ENCODE measurements around the gene CLOCK. TPM values are rescaled to one million over a fixed set of nuclear protein-coding genes. Genes with fewer than 3 reads are reported as not detected.

CLOCK gene
- total RNA-seq, 8 experiments from 2014 or later = 12.0 to 37.7 (median 17.5) TPM

- no peak for ATAC-seq (replicated peaks in 6 of 8)
- in situ Hi-C loops (cut with MboI; ENCODE audit: low pct_unique_long_range_greater_than_20kb in 2 of 9, low sequenced_read_pairs in 9 of 9, unreplicated experiment in 9 of 9) = no loop called here
- H3K4me1 ChIP-seq (replicated peaks in 1 of 2) = peaks cover 3 to 23% of the 10 kb centered on the region in 2 donors
- no peak overlapping the region for H3K27ac ChIP-seq
- H3K4me3 ChIP-seq = peak overlapping the region; percentile 54 to 94 (median 73)
- WGBS, 10 experiments = 0 to 83% (median 31%) methylated on average over 1 of the region's 1 CpG; no CpG with 5 or more reads in 6 of the 10 experiments
Observed at GRCh38 chr4:55398461-55398860, 148.2 kb downstream of the CLOCK start.

- no peak overlapping the region for H3K27ac ChIP-seq
- in situ Hi-C loops (cut with MboI; ENCODE audit: low pct_unique_long_range_greater_than_20kb in 2 of 9, low sequenced_read_pairs in 9 of 9, unreplicated experiment in 9 of 9) = no loop called here
- peak in 2 of 8 experiments; percentile 1 to 9 for ATAC-seq (replicated peaks in 6 of 8)
Observed at GRCh38 chr4:55397520-55398321, 149.0 kb downstream of the CLOCK start.

GRCh38 chr4:55397126-55397436 lies 149.6 kb downstream of the CLOCK start:
- in situ Hi-C loops (cut with MboI; ENCODE audit: low pct_unique_long_range_greater_than_20kb in 2 of 9, low sequenced_read_pairs in 9 of 9, unreplicated experiment in 9 of 9) = no loop called here
- Histone ChIP-seq H3K27ac (no peak overlapping the region), H3K4me1 (replicated peaks in 1 of 2) (peaks cover 3 to 23% of the 10 kb centered on the region in 2 donors), H3K4me3 (peak overlapping the region; percentile 54 to 94 (median 73))
- ATAC-seq (replicated peaks in 6 of 8) = no peak
- WGBS, 10 experiments = 0 to 10% (median 0%) methylated on average over 1 to 7 of the region's 7 CpGs; no CpG with 5 or more reads in 3 of the 10 experiments

More at GRCh38 chr4:55397520-55398321, 149.0 kb downstream of the CLOCK start:
- WGBS, 10 experiments = 0 to 40% (median 17%) methylated on average over 1 to 15 of the region's 15 CpGs
- Histone ChIP-seq H3K4me1 (replicated peaks in 1 of 2) (peaks cover 3 to 23% of the 10 kb centered on the region in 2 donors), H3K4me3 (peak overlapping the region; percentile 54 to 94 (median 73))

- peaks cover 3 to 23% of the 10 kb centered on the region in 2 donors for H3K4me1 ChIP-seq (replicated peaks in 1 of 2)
- in situ Hi-C loops (cut with MboI; ENCODE audit: low pct_unique_long_range_greater_than_20kb in 2 of 9, low sequenced_read_pairs in 9 of 9, unreplicated experiment in 9 of 9) = no loop called here
- H3K4me3 ChIP-seq = peak overlapping the region; percentile 54 to 94 (median 73)
- ATAC-seq (replicated peaks in 6 of 8) = peak; percentile 15 to 39 (median 30)
- WGBS, 10 experiments = 0 to 3% (median 0%) methylated on average over 1 to 11 of the region's 41 CpGs; no CpG with 5 or more reads in 1 of the 10 experiments
- peak overlapping the region; percentile 71 to 77 for H3K27ac ChIP-seq
Observed at GRCh38 chr4:55396308-55397125, 150.2 kb downstream of the CLOCK start.

GRCh38 chr4:55395529-55396307 lies 151.0 kb downstream of the CLOCK start, which contains the start of gene TMEM165:
TSS of gene TMEM165 (plus strand) at chr4:55395957. CDS start at chr4:55396190, 233 bp downstream.
- in situ Hi-C loops (cut with MboI; ENCODE audit: low pct_unique_long_range_greater_than_20kb in 2 of 9, low sequenced_read_pairs in 9 of 9, unreplicated experiment in 9 of 9) = no loop called here
- WGBS, 10 experiments = 0 to 8% (median 1%) methylated on average over 2 to 48 of the region's 95 CpGs; no CpG with 5 or more reads in 2 of the 10 experiments
- ATAC-seq (replicated peaks in 6 of 8) = peak; percentile 85 to 98 (median 96)

GRCh38 chr4:55395218-55395528 lies 151.5 kb downstream of the CLOCK start:
- H3K4me1 ChIP-seq (replicated peaks in 1 of 2) = peaks cover 3 to 23% of the 10 kb centered on the region in 2 donors
- in situ Hi-C loops (cut with MboI; ENCODE audit: low pct_unique_long_range_greater_than_20kb in 2 of 9, low sequenced_read_pairs in 9 of 9, unreplicated experiment in 9 of 9) = no loop called here
- ATAC-seq (replicated peaks in 6 of 8) = no peak
- peak overlapping the region; percentile 54 to 94 (median 73) for H3K4me3 ChIP-seq
- 0 to 40% (median 6%) methylated on average over 1 to 4 of the region's 4 CpGs; no CpG with 5 or more reads in 1 of the 10 experiments for WGBS, 10 experiments
- peak overlapping the region; percentile 71 to 77 for H3K27ac ChIP-seq

More at GRCh38 chr4:55395529-55396307, 151.0 kb downstream of the CLOCK start, which contains the start of gene TMEM165:
- H3K4me1 ChIP-seq (replicated peaks in 1 of 2) = peaks cover 3 to 23% of the 10 kb centered on the region in 2 donors
- peak within 1 kb of the TSS; percentile 71 to 77 for H3K27ac ChIP-seq
- peak within 1 kb of the TSS; percentile 54 to 94 (median 73) for H3K4me3 ChIP-seq

GRCh38 chr4:55393461-55394320 lies 153.0 kb downstream of the CLOCK start:
- 62 to 100% (median 84%) methylated on average over 1 to 4 of the region's 4 CpGs; no CpG with 5 or more reads in 1 of the 10 experiments for WGBS, 10 experiments
- Histone ChIP-seq H3K4me1 (replicated peaks in 1 of 2) (peaks cover 3 to 16% of the 10 kb centered on the region in 2 donors), H3K27ac (no peak overlapping the region), H3K4me3 (no peak overlapping the region)
- in situ Hi-C loops (cut with MboI; ENCODE audit: low pct_unique_long_range_greater_than_20kb in 2 of 9, low sequenced_read_pairs in 9 of 9, unreplicated experiment in 9 of 9) = no loop called here
- ATAC-seq (replicated peaks in 6 of 8) = peak in 1 of 8 experiments; percentile 35

GRCh38 chr4:55386840-55387239 lies 159.9 kb downstream of the CLOCK start:
- H3K4me3 ChIP-seq = no peak overlapping the region
- in situ Hi-C loops (cut with MboI; ENCODE audit: low pct_unique_long_range_greater_than_20kb in 2 of 9, low sequenced_read_pairs in 9 of 9, unreplicated experiment in 9 of 9) = no loop called here
- WGBS, 10 experiments = 81 to 100% (median 100%) methylated on average over 1 to 2 of the region's 2 CpGs; no CpG with 5 or more reads in 4 of the 10 experiments
- peak in 2 of 8 experiments; percentile 42 to 54 for ATAC-seq (replicated peaks in 6 of 8)
- no peaks in the 10 kb centered on the region for H3K4me1 ChIP-seq (replicated peaks in 1 of 2)
- no peak overlapping the region for H3K27ac ChIP-seq

GRCh38 chr4:55386073-55386472 lies 160.6 kb downstream of the CLOCK start:
- peak in 6 of 8 experiments; percentile 52 to 87 (median 73) for ATAC-seq (replicated peaks in 6 of 8)
- in situ Hi-C loops (cut with MboI; ENCODE audit: low pct_unique_long_range_greater_than_20kb in 2 of 9, low sequenced_read_pairs in 9 of 9, unreplicated experiment in 9 of 9) = no loop called here
- Histone ChIP-seq H3K4me1 (replicated peaks in 1 of 2) (no peaks in the 10 kb centered on the region), H3K4me3 (no peak overlapping the region), H3K27ac (no peak overlapping the region)

- ATAC-seq (replicated peaks in 6 of 8) = no peak
- Histone ChIP-seq H3K27ac (no peak overlapping the region), H3K4me3 (no peak overlapping the region), H3K4me1 (replicated peaks in 1 of 2) (no peaks in the 10 kb centered on the region)
- in situ Hi-C loops (cut with MboI; ENCODE audit: low pct_unique_long_range_greater_than_20kb in 2 of 9, low sequenced_read_pairs in 9 of 9, unreplicated experiment in 9 of 9) = no loop called here
- WGBS, 10 experiments = 40 to 100% (median 70%) methylated on average over 1 to 3 of the region's 3 CpGs; no CpG with 5 or more reads in 2 of the 10 experiments
Observed at GRCh38 chr4:55385201-55385649, 161.5 kb downstream of the CLOCK start.

- H3K4me3 ChIP-seq = no peak overlapping the region
- in situ Hi-C loops (cut with MboI; ENCODE audit: low pct_unique_long_range_greater_than_20kb in 2 of 9, low sequenced_read_pairs in 9 of 9, unreplicated experiment in 9 of 9) = no loop called here
- no peak overlapping the region for H3K27ac ChIP-seq
- WGBS, 10 experiments = 68 to 100% (median 80%) methylated on average over 1 to 3 of the region's 3 CpGs; no CpG with 5 or more reads in 1 of the 10 experiments
- no peaks in the 10 kb centered on the region for H3K4me1 ChIP-seq (replicated peaks in 1 of 2)
- ATAC-seq (replicated peaks in 6 of 8) = no peak
Observed at GRCh38 chr4:55382488-55383003, 164.2 kb downstream of the CLOCK start.
